ENCODE data around the gene MSI2.

MSI2 gene

DNA sequence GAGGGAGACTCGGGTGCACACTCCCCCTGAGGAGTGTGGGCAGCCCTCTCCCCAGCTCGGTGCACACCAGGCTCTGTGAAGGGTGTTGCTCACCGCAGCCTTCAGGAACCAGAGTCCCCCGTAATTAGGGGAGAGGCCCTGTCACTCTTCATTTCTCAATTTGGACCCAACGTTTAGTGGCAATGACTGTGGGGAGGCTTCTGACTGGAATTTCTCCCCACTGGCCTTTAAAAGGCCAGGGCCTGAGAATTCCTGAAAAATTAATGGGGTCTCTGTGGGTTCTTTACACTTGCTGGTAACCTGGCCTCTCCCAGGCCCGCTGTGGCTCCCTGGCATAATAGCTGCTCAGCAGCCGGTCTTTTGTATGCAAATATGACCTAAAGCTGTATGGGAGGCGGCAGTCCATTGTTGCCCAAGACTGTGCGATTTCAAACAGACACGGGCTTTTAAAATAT lies 209.7 kb downstream of the MSI2 start:
- no peak for DNase-seq

DNA sequence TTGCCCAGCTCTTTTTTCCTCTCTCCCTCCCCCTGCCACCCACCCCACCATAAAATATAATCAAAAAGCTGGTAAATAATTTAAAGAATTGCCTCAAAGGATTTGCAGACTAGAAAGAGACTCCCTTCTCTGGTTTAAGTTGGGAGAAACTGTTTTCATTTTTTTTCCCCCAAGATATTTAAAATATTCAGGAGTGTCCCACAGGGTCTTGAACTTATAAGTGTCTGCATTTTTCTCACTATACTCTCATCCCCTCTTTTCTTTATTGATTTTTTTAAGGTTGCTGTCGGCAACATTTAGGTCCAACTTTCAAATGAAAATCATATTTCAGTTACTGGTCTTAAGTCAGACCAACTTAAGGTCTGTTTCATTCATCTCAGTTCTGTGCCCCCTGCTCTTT lies 210.2 kb downstream of the MSI2 start:
- DNase-seq = no peak

DNA sequence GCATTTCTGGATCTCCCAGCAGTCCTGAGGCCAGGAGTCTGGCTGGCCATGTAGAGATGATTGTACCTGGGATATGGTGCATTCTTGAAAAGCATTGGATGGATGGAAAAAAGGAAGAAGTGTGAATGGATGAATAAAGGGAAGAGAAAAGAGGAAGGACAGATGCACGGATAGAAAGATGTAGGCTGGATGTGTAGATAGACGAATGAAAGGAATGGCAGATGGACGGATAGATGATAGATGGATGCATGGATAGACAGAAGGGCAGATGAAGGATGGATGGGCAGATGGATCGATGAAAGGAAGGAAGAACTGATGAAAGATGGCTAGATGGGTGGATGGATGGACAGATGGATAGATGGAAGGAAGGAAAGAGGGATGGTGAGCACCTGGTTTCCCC lies 210.9 kb downstream of the MSI2 start:
- DNase-seq = no peak

DNA sequence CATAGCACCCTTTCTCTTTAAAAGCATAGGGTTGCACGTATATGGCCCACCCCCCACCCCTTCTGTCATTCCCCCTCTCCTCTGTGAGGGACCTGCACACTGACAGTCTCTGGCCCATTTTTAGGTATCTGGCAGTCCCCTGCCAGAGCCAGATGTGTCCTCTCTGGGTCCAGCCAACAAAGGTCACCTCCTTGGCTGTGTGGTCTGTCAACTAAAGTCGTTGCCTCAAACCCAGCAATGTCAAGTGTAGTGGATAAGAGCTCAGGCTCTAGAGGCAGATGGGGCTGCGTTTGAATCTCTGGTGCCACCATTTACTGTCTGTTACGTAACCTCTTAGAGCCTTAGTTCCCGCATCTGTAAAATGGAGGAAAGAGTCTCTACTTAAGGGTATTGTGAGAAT lies 211.5 kb downstream of the MSI2 start:
- DNase-seq = no peak

DNA sequence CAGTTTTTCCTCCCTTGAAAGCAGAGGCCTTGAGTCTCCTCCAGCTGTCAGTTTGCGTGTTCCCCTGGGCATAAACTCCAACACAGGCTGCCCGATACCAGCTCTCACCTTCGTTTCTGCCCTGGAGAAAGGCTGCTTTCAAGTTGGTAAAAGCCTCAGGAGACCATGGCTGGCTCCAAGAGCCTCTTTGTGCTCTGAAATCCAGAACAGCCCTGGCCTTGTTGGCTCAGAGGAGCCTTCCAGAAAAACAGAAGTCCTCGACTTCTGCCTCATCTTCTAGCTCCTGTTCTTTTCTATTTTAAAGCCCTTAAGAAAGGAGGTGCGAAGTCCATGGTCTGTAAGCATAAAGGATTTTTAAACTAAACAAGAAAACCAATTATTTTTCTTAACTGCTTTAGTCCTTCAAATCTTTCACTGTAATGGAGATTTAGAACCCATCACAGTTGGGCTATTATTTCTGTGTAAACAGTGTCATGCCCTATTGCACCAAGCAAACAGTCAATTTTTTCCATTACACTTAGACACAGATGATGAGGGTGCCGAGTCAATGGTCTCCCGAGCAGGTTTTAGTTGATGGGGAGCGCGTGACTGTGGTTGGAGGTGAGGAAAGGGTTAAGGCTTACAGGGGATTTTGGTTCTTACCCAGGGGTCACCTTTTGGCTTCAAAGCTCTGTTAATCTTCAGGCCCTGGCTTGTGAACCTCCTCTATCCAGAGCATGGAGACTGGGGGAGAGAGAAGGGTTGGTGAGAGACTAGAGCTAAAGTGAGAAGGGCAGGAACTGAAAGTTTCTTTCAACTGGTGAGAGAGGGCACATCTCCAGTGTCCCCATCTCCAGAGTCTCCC lies 212.8 kb downstream of the MSI2 start:
- no peak for DNase-seq

DNA sequence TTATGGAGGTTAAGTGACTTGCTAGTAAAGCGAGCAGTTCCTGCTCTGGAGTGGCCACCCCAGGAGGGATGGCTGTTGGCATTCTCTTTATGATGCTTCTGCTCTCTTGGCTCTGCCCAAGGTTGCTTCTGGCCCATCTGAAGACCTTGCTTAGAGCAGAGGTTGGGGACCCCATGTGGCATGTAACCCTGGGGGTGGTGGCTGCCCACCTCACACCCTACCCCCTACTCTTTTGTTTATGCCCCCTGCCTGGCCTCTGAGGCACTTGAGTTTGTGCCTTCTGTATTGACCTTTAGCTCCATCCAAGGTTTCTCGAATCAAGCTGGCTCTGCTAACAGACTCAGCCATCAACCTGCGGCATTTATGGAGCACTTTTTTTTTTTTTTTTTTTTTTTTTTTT lies 214.6 kb downstream of the MSI2 start:
- no peak for DNase-seq

DNA sequence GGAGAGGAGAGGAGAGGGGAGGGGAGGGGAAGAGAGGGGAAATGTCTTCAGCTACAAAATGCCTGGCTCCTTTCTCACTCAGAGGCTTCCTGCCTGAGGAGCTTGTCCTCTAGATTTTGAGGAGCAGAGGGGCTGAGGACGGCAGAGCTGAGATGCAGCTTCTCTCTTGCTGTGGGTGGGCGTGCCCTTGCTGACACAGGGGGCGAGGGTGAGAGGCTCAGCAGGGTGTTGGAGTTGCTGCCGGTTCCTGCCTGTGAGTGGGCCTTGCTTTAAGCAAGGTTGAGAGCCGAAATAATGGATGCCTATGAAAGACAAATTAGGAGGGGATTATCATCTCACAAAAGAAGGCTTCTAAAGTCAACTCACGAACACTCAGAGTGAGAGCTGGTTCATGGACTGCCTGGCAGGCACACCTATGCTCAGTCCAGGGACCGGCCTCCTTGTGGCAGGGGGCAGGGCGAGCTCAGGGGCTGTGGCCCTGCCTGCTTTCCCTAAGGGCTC lies 215.6 kb downstream of the MSI2 start:
- no peak for DNase-seq

DNA sequence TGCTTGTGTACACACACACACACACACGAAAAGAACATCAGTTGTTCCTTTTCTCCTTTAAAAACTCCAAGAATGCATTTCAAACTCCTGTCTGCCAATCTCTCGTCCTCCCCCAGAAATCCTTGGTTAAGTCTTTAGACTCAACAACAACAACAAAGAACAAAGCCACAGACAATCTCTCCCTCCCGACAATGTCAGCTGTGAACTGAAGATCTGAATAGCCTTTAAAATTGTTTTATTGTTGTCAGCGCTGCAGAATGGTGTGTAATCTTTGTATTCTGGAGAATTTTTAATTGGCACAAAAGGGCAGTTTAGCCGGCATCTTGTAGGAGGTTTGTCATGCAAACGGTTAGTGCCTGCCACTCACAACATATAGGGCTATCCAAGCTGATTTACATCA lies 219.5 kb downstream of the MSI2 start:
- no peak for DNase-seq

DNA sequence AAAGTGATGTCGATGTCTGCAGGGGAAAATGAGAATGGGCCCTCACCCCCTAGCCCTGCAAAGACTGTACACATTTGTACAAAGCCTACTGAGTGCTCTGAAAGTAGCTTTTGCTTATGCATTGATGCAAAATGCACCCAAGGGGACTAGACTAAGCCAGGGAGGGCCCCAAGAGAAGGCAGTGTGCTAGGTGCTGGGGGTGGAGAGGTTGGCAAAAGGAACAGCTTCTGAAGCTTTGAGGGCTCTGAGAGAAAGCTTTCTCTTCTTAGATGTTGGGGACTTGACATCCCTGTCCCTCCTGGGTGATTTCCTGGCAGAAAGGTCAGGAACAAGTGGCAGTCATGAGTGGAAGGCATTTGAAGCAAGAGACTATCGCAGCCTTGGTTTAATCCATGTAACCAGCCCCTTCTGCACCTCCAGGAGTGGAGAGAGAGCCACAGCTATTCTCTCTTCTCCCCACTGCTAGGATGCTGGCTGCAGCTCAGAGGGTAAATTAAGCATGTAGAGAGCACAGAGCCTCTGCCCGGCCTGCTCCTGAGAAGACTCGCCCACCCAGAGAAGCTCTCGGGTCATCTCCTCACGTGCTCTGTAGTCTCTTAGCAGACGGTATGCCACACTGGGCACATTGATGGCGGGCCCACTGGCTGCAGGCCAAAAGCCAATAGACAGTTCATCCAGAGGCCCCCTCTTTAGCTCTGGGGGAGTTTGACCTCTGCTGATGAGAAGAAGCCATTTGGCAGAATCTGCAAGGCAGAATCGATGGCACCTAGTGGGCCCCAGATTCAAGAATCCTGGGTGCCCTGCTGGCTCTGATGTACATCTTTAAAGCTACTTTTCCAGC lies 221.4 kb downstream of the MSI2 start:
- no peak for DNase-seq

DNA sequence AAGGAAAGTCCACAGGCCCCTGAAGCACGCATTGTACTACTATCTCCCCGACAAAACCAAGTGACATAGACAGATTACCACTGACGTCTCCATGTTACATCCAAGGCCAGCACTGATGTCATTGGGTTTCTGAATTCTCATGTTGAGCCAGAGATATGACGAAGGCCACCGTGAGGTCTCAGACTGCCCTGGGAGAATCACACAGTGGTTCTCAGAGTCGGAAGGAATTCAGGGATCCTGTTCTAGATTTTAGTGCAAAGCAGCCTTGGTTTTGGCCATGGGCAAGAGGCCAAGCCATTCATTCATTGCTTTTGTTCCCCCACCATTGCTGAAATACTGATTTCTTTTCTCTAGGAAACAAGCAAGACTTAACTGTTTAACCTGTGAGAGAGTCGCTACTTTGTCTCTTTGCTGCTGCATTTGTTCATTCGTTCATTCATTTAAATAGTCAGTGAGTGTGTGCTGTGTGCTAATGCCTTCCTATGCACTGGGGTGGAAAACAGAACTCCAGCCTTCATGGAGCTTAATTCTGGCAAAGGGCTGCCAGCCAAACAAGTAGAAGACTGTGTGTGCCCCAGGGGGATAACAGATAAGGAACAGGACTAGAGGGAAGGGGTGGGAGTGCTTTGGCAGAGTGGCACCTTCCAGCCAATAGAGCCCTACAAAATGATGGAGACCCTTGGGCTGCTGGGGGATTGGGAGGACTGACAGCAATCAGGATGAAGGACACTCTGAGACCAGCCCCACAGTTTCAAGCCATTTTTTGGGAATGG lies 222.3 kb downstream of the MSI2 start:
- DNase-seq = no peak

DNA sequence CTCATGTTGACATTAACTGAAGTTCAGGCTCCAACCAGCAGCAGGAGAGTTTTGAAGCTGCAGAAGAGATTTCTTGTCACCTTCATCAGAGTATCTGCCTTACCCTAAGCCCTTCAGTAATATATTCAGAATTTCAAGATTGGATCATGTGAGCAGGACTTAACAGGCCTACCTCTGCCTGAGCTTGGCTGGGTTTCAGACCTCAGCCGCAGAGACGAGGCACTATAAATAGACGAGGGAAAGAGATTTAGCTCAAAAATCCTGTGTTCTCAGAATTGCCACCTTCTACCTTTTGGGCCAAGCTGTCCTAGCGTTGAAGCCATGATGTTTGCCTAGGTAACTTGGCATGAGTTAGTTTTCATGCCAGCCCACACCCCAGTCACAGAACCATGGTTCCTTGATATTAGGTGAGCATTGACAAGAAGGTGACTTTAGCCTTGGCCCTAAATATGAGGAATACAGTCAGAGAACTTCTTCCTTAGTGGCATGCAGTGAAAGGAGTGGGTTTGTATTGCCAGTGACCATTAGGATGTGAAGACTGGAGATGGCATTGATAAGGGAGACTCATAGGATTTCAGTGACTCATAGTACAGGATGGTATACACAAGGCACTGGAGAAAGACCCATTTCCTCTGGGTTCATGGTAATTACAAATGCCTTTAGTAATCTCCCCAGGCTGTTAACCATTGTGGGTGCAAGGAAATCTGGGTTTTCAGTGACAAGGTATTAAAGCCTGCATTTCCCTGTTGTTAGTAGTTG lies 224.3 kb downstream of the MSI2 start:
- DNase-seq = no peak

DNA sequence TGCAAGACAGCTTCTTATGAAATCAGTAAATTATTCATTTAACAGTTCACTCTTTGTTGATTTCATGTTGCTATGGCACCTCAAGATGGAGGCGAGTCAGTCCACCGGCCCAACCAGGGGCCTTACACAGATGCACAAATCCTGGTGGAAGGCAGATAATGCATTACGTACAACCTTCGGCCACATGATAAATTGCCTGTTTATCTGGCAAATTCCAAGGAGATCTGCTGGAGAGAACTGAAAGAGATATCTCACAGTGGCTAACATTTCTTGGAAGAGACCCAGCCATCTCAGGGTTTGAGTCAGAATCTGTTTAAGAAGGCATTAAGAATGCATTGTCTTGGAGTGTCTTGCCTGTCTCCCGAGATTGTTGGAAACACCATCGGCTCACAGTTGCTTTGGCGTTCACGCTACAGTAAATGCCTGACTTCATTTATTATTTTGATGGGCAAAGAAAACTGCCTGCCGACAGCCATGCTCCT lies 225.6 kb downstream of the MSI2 start:
- no peak for DNase-seq

DNA sequence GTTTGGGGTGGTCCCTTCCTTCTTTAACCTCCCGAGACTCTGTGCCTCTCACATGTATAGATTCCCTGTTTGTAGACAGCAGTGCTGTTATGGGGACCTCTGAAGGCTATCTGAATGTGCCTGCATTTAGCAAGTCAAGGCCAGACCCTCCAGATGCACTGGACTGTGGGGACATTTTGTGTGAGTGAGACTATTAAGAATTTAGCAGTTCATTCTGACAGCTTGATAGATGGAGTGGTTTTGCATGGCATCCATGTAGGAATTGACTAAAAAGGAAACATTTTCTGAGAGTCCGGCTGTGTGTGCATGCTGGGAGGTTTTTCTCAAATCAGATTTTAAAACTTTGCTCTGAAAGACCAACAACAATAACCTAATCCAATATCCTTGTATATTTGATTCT lies 226.3 kb downstream of the MSI2 start:
- DNase-seq = no peak

DNA sequence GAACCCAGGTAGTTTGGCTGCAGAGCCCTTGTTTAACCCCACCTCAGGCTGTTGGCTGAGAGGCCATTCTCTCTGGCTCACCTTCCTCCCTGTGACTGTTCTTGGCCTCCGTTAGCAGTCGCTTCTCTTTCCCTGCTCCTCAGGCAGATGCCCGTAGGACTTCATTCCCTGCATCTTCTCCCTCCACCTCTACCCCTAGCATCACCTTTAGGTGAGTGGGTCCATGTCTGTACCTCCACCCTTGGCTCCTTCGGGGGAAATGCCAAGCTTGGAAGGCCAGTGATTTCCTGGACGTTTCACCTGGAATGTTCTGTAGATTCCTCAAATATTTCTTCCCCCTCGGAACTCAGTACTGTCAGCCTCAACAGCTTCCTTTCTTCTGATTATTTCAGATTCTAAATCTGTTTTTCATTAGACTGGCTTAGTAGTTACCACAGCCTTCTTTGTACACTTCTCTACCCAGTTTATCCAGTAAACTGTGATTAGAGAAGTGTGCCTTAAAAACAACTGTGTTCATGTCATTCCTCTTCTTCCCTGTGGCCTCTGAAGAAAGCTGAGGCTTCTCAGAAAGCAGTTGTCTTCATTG lies 227.9 kb downstream of the MSI2 start:
- DNase-seq = no peak

DNA sequence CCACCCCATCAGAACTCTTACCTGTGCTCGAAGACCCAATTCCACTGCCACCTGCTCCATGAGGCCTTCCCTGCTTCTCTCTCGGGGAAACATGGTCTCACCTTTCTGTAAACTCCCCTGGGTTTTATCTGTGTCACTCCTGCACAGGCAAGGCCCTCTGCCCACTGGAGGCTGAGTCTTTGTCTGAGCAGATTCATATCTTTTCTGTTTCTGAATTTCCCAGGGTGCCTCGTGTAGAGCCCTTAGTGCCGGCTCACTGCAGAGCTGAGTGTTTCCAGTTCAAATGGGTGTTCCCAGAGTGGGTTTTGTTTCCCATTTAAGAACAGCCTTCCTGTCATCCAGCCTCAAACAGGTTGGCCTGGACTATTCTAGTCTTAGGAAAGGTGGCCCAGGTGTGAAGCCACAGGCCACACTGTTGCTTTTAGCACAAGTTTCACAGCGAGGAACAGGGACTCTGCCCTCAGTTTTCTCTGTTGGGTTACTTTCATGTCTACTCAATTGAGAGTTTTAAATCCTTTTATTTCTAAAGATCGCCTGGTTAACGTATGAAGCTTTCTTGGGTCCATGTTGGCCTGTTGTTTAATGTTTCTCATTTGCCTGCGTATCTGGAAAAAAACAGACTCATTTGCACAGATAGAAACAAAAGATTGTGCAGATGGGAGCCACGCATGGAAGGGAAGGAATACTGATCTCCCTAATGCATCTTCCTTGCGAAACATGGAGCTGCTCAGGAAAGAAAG lies 228.7 kb downstream of the MSI2 start:
- DNase-seq = no peak

DNA sequence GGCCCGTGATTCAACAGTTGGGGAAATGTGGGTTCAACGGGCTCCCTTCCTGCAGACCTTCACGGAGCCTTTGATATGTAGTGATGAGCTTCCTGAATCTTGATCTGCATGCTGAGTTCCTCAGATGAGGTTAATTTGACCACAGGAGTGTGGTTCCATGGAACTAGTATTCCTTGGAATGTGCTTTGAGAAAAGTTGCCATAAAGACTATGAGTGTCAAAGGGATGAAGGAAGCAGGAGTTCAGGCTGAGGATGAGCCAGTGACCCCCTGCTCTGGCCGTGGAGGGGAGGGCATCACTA lies 229.2 kb downstream of the MSI2 start:
- no peak for DNase-seq

DNA sequence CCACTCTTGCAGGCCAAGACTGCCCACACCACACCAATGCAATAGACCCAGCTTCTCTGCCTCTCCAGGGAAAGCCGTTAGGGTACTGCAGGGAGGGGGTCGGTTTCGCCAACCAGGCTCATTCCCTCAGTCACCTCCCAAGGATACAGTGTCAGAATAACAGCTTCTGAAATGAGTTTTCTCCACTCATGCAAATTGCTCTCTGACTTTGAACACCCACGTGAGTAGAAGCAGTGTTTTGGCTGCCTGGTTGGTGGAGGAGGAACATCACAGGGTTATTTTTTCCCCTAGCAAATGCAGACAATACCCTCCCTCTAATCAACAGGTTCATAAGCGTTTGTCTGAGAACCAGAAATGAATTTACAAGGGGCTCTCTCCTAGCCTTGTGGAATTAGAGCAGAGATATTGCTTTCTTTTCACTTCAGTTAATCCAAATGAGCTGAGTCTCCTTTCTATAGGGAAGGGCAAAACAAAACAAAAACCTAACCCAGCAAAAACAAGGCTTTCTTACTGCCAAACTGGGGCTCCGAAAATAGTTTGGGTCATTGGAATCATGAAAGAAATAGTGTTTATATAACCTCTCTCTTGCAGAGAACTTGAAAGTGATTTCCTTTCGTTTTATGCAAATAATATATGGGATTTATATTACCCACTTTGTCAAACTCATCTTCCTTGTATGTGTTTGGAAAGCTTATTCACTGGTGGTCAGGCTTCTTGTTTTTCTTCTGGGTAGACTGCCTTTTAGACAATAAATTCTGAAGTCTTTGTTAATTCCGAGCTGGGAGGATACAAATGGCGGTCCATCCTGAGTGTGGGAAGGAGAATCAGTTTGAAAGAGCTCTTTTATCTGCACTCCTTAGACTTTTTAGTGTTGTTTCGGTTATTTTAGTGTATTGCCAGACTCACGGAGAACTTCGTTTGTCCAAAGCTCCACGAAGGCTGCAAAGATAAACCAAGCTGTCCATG lies 229.9 kb downstream of the MSI2 start:
- DNase-seq = no peak

DNA sequence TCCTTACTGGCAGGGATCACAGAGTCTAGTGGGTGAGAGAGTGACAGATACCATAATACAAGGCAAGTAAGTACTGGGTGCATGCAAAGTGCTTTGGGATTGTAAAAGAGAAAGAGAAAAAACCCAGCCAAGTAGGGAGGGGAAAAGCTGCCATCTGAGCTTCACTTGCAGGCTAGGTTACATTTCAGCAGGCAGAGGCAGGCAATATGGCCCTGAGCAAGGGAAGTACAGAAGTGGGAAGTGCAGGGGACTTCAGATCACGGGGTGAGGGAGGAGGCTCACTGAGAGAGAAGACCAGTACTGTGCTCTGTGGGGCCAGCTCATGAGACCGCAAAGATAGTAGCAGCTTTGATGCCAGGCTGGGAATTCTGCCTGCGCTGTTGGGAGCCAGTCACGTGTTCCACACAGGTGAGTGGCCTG lies 230.6 kb downstream of the MSI2 start:
- DNase-seq = no peak

DNA sequence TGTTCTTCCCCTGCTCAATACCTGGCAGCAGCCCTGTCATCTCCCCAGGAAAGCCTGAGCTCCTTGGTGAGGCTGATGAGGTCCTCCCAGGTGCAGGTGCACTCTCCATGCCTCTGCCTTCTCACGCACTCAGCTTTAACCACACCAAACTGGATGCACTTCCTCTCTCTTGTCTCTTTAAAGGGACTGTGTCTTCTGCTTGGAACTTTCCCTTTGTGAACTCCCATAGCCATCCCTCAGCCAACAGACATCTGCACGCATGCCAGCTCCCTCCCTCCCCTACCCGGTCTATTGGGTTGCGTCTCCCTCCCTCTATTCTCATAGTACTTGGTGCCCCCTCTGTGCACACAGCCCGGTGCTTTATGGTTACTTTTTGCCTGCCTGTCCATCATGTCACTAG lies 231.2 kb downstream of the MSI2 start:
- DNase-seq = no peak

DNA sequence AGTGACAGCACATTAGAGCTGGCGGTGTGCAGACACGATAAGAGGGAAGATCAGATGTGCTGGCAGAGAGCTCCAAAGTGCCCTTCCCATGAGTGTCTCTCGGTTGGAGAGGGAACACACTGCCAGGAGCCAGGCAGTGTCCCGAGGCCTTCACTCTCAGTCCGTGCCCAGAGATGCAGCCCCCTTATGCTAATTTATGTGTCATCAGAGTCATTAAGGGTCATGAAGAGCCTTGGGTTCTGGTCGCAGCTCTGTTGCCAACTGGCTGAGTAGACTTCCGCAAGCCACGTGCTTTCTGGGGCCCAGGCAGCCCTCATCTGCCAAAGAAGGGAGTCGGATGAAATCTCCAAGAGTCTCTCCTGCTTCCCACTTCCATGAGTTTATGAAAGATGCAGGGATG lies 232.5 kb downstream of the MSI2 start:
- no peak for DNase-seq

All from NCI-H1930 (cell line).